GM12874 (cell line): ENCODE data around the gene CFAP58.

ENCODE experiments used
- TF ChIP-seq, protein P1 (sequence below): IDR thresholded peaks from 2 replicates; pipeline ENCODE4 v1.5.1; 2011; ENCODE audit warnings: low read depth, mild to moderate bottlenecking, control low read depth, low read length, moderate library complexity; ENCODE audit not compliant: insufficient read depth

Gene CFAP58

GRCh38 chr10:104333728-104334373 lies 19.8 kb upstream of the CFAP58 start:
- TF ChIP-seq, protein P1, sequence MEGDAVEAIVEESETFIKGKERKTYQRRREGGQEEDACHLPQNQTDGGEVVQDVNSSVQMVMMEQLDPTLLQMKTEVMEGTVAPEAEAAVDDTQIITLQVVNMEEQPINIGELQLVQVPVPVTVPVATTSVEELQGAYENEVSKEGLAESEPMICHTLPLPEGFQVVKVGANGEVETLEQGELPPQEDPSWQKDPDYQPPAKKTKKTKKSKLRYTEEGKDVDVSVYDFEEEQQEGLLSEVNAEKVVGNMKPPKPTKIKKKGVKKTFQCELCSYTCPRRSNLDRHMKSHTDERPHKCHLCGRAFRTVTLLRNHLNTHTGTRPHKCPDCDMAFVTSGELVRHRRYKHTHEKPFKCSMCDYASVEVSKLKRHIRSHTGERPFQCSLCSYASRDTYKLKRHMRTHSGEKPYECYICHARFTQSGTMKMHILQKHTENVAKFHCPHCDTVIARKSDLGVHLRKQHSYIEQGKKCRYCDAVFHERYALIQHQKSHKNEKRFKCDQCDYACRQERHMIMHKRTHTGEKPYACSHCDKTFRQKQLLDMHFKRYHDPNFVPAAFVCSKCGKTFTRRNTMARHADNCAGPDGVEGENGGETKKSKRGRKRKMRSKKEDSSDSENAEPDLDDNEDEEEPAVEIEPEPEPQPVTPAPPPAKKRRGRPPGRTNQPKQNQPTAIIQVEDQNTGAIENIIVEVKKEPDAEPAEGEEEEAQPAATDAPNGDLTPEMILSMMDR: no peak

DNA sequence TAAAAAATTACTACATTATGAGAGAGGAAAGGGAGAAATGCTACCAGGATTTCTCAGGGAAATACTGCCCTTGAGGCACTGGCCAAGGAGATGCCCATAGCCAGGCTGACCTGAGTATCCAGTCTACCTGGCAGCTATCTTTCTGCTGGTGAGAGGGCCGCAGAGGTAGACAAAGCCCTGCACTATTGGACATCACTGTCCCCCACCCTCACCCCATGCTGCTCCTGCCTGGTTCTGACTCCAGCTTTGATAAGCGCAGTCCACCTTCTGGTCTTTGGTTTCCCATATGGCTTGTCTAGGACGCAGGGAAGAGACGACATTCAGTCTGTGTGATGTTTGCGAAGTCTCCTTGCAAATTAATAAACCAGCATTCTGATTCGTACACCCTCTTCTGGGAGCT lies 19.1 kb upstream of the CFAP58 start:
- TF ChIP-seq, protein P1: no peak

GRCh38 chr10:104334965-104335650 lies 18.5 kb upstream of the CFAP58 start:
- TF ChIP-seq, protein P1: no peak

GRCh38 chr10:104336821-104337467 lies 16.7 kb upstream of the CFAP58 start:
- TF ChIP-seq, protein P1: no peak

GRCh38 chr10:104337521-104337984 lies 16.1 kb upstream of the CFAP58 start:
- TF ChIP-seq, protein P1: no peak

GRCh38 chr10:104337985-104338735 lies 15.5 kb upstream of the CFAP58 start, which contains the start of gene ITPRIP:
Gene ITPRIP (minus strand): TSS chr10:104338465. CDS start chr10:104316051, 22,414 bp downstream.
- TF ChIP-seq, protein P1: peak; percentile 38; the same call in 1 of the 2 replicates
